CD8-positive, alpha-beta memory T cell (primary cell): ENCODE results near the gene RPS6KC1. TPM values are rescaled to one million over a fixed set of nuclear protein-coding genes. Genes with fewer than 3 reads are reported as not detected.

Experiments used
- CTCF ChIA-PET: fragments of 350-600 bp; sonication (Branson Sonifier 250); formaldehyde crosslinking; loops from one replicate; lab custom pipeline; 2021; ENCODE audit warnings: antibody characterized with exemption; lab: Charles Lee
- POLR2A ChIA-PET: fragments of 350-600 bp; sonication (Branson Sonifier 250); formaldehyde crosslinking; loops from one replicate; lab custom pipeline; 2021; ENCODE audit warnings: antibody characterized with exemption; lab: Charles Lee
- DNase-seq, 5 donors: peaks; one replicate each; pipeline versions ENCODE4 v3.0.0 to v3.0.0-alpha.2; 2020 to 2022; ENCODE audit warnings: mixed read lengths in 1 of 5
- H3K27ac ChIP-seq: one replicate; pipeline ENCODE4 v1.7.0; 2013; ENCODE audit warnings: low read depth, mild to moderate bottlenecking, low read length, moderate library complexity
- H3K27me3 ChIP-seq: 2 replicates; pipeline ENCODE4 v1.7.0; 2013; ENCODE audit warnings: low read length, mild to moderate bottlenecking; ENCODE audit not compliant: insufficient read depth, poor library complexity, severe bottlenecking
- H3K36me3 ChIP-seq: 2 replicates; pipeline ENCODE4 v1.7.0; 2013; ENCODE audit warnings: mild to moderate bottlenecking, low read length, moderate library complexity; ENCODE audit not compliant: insufficient read depth
- H3K4me1 ChIP-seq: 2 replicates; pipeline ENCODE4 v1.7.0; 2013; ENCODE audit warnings: mild to moderate bottlenecking, low read length, moderate library complexity; ENCODE audit not compliant: insufficient read depth
- H3K4me3 ChIP-seq: 2 replicates; pipeline ENCODE4 v1.7.0; 2013; ENCODE audit warnings: mild to moderate bottlenecking, low read length
- H3K9me3 ChIP-seq: 2 replicates; pipeline ENCODE4 v1.7.0; 2013; ENCODE audit warnings: mild to moderate bottlenecking, low read length
- H3K27ac Mint-ChIP-seq, 8 donors: one replicate each; pipeline ENCODE4 v1.8.0; 2020 to 2021; ENCODE audit warnings: mixed read lengths in 8 of 8, mild to moderate bottlenecking in 6 of 8, inconsistent platforms in 3 of 8, moderate library complexity in 3 of 8
- H3K27me3 Mint-ChIP-seq, 2 donors: one replicate each; pipeline ENCODE4 v1.8.0; 2020 to 2021; ENCODE audit warnings: mixed read lengths in 2 of 2, mild to moderate bottlenecking in 1 of 2, moderate library complexity in 1 of 2
- H3K36me3 Mint-ChIP-seq, 3 donors: one replicate each; pipeline ENCODE4 v1.8.0; 2020 to 2021; ENCODE audit warnings: mixed read lengths in 3 of 3, inconsistent platforms in 1 of 3, mild to moderate bottlenecking in 1 of 3
- H3K4me1 Mint-ChIP-seq, 3 donors: one replicate each; pipeline ENCODE4 v1.8.0; 2020 to 2021; ENCODE audit warnings: mixed read lengths in 3 of 3, inconsistent platforms in 1 of 3, mild to moderate bottlenecking in 1 of 3
- H3K4me3 Mint-ChIP-seq, 7 donors: one replicate each; pipeline ENCODE4 v1.8.0; 2020 to 2021; ENCODE audit warnings: mixed read lengths in 7 of 7, mild to moderate bottlenecking in 6 of 7, moderate library complexity in 4 of 7, inconsistent platforms in 2 of 7
- H3K9me3 Mint-ChIP-seq, 5 donors: one replicate each; pipeline ENCODE4 v1.8.0; 2020 to 2022; ENCODE audit warnings: mixed read lengths in 5 of 5, mild to moderate bottlenecking in 3 of 5, moderate library complexity in 2 of 5, inconsistent platforms in 1 of 5
- polyA plus RNA-seq: library from polyadenylated mRNA; unstranded; fragments of 300-500 nt; fragmentation: Illumina TruSeq; gene quantifications from one replicate; pipeline ENCODE4 v1.2.3, GENCODE V29; 2021
- total RNA-seq, 2 experiments: library from RNA; stranded (reverse); gene quantifications; one replicate each; pipeline ENCODE4 v1.2.3, GENCODE V29; 2021

Gene RPS6KC1
- total and polyA plus RNA-seq, 3 experiments from 2014 or later = 7.4 to 8.2 (median 7.4) TPM

- Mint-ChIP-seq H3K4me1 (peaks cover 0 to 3% (median 0%) of the 10 kb centered on the region in 3 donors), H3K36me3 (peaks cover 34 to 37% (median 34%) of the 10 kb centered on the region in 3 donors), H3K4me3 (no peak overlapping the region), H3K27ac (peak overlapping the region in 1 of 8 donors; percentile 72), H3K9me3 (no peaks in the 10 kb centered on the region), H3K27me3 (no peaks in the 10 kb centered on the region)
- POLR2A ChIA-PET = no interaction called here
- no peaks in the 10 kb centered on the region for H3K36me3 ChIP-seq
- CTCF ChIA-PET = interaction anchor here (1.5 kb wide), 1 partner anchor 29 kb away, joined by 3 read pairs; no protein-coding TSS in a partner anchor
- no peak overlapping the region for H3K4me3 ChIP-seq
- no peaks in the 10 kb centered on the region for H3K27me3 ChIP-seq
- no peaks in the 10 kb centered on the region for H3K9me3 ChIP-seq
- no peak overlapping the region for H3K27ac ChIP-seq
- DNase-seq = no peak
- no peaks in the 10 kb centered on the region for H3K4me1 ChIP-seq
Measured at GRCh38 chr1:213273546-213273945, 222.5 kb downstream of the RPS6KC1 start.

- H3K4me3 Mint-ChIP-seq = no peak overlapping the region
- H3K36me3 Mint-ChIP-seq = peaks cover 31 to 35% (median 32%) of the 10 kb centered on the region in 3 donors
- Histone ChIP-seq H3K9me3 (no peaks in the 10 kb centered on the region), H3K27me3 (no peaks in the 10 kb centered on the region), H3K36me3 (no peaks in the 10 kb centered on the region), H3K27ac (no peak overlapping the region), H3K4me1 (no peaks in the 10 kb centered on the region), H3K4me3 (no peak overlapping the region)
- H3K27me3 Mint-ChIP-seq = no peaks in the 10 kb centered on the region
- ChIA-PET POLR2A (no interaction called here), CTCF (interaction anchor here (0.7 to 1.5 kb wide), 2 partner anchors 29 to 67 kb away, joined by 3 read pairs; no protein-coding TSS in a partner anchor)
- no peaks in the 10 kb centered on the region for H3K9me3 Mint-ChIP-seq
- H3K27ac Mint-ChIP-seq = peak overlapping the region in 2 of 8 donors; percentile 48 to 72
- H3K4me1 Mint-ChIP-seq = peaks cover 0 to 3% (median 0%) of the 10 kb centered on the region in 3 donors
- DNase-seq = no peak
Measured at GRCh38 chr1:213274140-213274539, 223.1 kb downstream of the RPS6KC1 start.

- Histone ChIP-seq H3K36me3 (no peaks in the 10 kb centered on the region), H3K27me3 (no peaks in the 10 kb centered on the region), H3K4me1 (no peaks in the 10 kb centered on the region), H3K4me3 (no peak overlapping the region), H3K9me3 (no peaks in the 10 kb centered on the region), H3K27ac (no peak overlapping the region)
- peaks cover 24 to 33% (median 31%) of the 10 kb centered on the region in 3 donors for H3K36me3 Mint-ChIP-seq
- H3K27me3 Mint-ChIP-seq = no peaks in the 10 kb centered on the region
- H3K9me3 Mint-ChIP-seq = no peaks in the 10 kb centered on the region
- POLR2A ChIA-PET = no interaction called here
- peaks cover 0 to 3% (median 0%) of the 10 kb centered on the region in 3 donors for H3K4me1 Mint-ChIP-seq
- no peak overlapping the region for H3K4me3 Mint-ChIP-seq
- H3K27ac Mint-ChIP-seq = no peak overlapping the region
- DNase-seq = no peak
- CTCF ChIA-PET = no interaction called here
Measured at GRCh38 chr1:213275293-213275692, 224.3 kb downstream of the RPS6KC1 start.

GRCh38 chr1:213276236-213276635 lies 225.2 kb downstream of the RPS6KC1 start:
- POLR2A ChIA-PET = no interaction called here
- CTCF ChIA-PET = no interaction called here
- H3K27me3 ChIP-seq = no peaks in the 10 kb centered on the region
- Mint-ChIP-seq H3K36me3 (peaks cover 18 to 33% (median 27%) of the 10 kb centered on the region in 3 donors), H3K9me3 (no peaks in the 10 kb centered on the region), H3K27ac (no peak overlapping the region), H3K4me3 (no peak overlapping the region), H3K4me1 (peaks cover 0 to 3% (median 0%) of the 10 kb centered on the region in 3 donors), H3K27me3 (no peaks in the 10 kb centered on the region)
- H3K4me1 ChIP-seq = no peaks in the 10 kb centered on the region
- H3K36me3 ChIP-seq = no peaks in the 10 kb centered on the region
- no peak overlapping the region for H3K27ac ChIP-seq
- no peaks in the 10 kb centered on the region for H3K9me3 ChIP-seq
- no peak overlapping the region for H3K4me3 ChIP-seq
- DNase-seq = no peak

GRCh38 chr1:213277036-213277435 lies 226.0 kb downstream of the RPS6KC1 start:
- DNase-seq = no peak
- Mint-ChIP-seq H3K4me1 (peaks cover 0 to 3% (median 0%) of the 10 kb centered on the region in 3 donors), H3K27ac (no peak overlapping the region), H3K36me3 (peaks cover 18 to 33% (median 26%) of the 10 kb centered on the region in 3 donors), H3K9me3 (no peaks in the 10 kb centered on the region), H3K4me3 (no peak overlapping the region), H3K27me3 (no peaks in the 10 kb centered on the region)
- H3K4me3 ChIP-seq = no peak overlapping the region
- no peak overlapping the region for H3K27ac ChIP-seq
- H3K4me1 ChIP-seq = no peaks in the 10 kb centered on the region
- no peaks in the 10 kb centered on the region for H3K9me3 ChIP-seq
- POLR2A ChIA-PET = no interaction called here
- no peaks in the 10 kb centered on the region for H3K36me3 ChIP-seq
- CTCF ChIA-PET = no interaction called here
- no peaks in the 10 kb centered on the region for H3K27me3 ChIP-seq

- Mint-ChIP-seq H3K4me1 (no peaks in the 10 kb centered on the region), H3K27me3 (no peaks in the 10 kb centered on the region), H3K27ac (no peak overlapping the region), H3K36me3 (peaks cover 7 to 16% (median 9%) of the 10 kb centered on the region in 3 donors), H3K9me3 (peaks cover 0 to 7% (median 1%) of the 10 kb centered on the region in 5 donors), H3K4me3 (no peak overlapping the region)
- ChIA-PET CTCF (no interaction called here), POLR2A (interaction anchor here (0.7 kb wide), 1 partner anchor 113 kb away, joined by 3 read pairs; no protein-coding TSS in a partner anchor)
- Histone ChIP-seq H3K4me3 (no peak overlapping the region), H3K9me3 (no peaks in the 10 kb centered on the region), H3K36me3 (no peaks in the 10 kb centered on the region), H3K27ac (no peak overlapping the region), H3K4me1 (no peaks in the 10 kb centered on the region), H3K27me3 (no peaks in the 10 kb centered on the region)
- DNase-seq = no peak
Measured at GRCh38 chr1:213279410-213279809, 228.4 kb downstream of the RPS6KC1 start.

GRCh38 chr1:213281640-213282301 lies 230.7 kb downstream of the RPS6KC1 start:
- H3K27ac Mint-ChIP-seq = no peak overlapping the region
- DNase-seq = no peak
- ChIA-PET POLR2A (no interaction called here), CTCF (no interaction called here)
- no peak overlapping the region for H3K4me3 ChIP-seq
- H3K4me3 Mint-ChIP-seq = no peak overlapping the region
- no peaks in the 10 kb centered on the region for H3K36me3 ChIP-seq
- H3K27ac ChIP-seq = no peak overlapping the region
- no peaks in the 10 kb centered on the region for H3K4me1 ChIP-seq
- H3K27me3 ChIP-seq = no peaks in the 10 kb centered on the region
- no peaks in the 10 kb centered on the region for H3K4me1 Mint-ChIP-seq
- H3K9me3 Mint-ChIP-seq = peaks cover 0 to 10% (median 1%) of the 10 kb centered on the region in 5 donors
- H3K36me3 Mint-ChIP-seq = peaks cover 0 to 10% (median 0%) of the 10 kb centered on the region in 3 donors
- no peaks in the 10 kb centered on the region for H3K27me3 Mint-ChIP-seq
- no peaks in the 10 kb centered on the region for H3K9me3 ChIP-seq

- peaks cover 0 to 2% (median 0%) of the 10 kb centered on the region in 3 donors for H3K36me3 Mint-ChIP-seq
- no peaks in the 10 kb centered on the region for H3K4me1 Mint-ChIP-seq
- H3K4me3 Mint-ChIP-seq = no peak overlapping the region
- ChIA-PET POLR2A (no interaction called here), CTCF (no interaction called here)
- no peaks in the 10 kb centered on the region for H3K27me3 Mint-ChIP-seq
- no peaks in the 10 kb centered on the region for H3K9me3 ChIP-seq
- H3K27ac Mint-ChIP-seq = no peak overlapping the region
- no peaks in the 10 kb centered on the region for H3K36me3 ChIP-seq
- H3K27ac ChIP-seq = no peak overlapping the region
- DNase-seq = no peak
- H3K4me3 ChIP-seq = no peak overlapping the region
- peaks cover 0 to 10% (median 1%) of the 10 kb centered on the region in 5 donors for H3K9me3 Mint-ChIP-seq
- H3K4me1 ChIP-seq = no peaks in the 10 kb centered on the region
- no peaks in the 10 kb centered on the region for H3K27me3 ChIP-seq
Measured at GRCh38 chr1:213284626-213285025, 233.6 kb downstream of the RPS6KC1 start.
